NCI-H1694 treated with DMSO at 0.1 percent for 48 hours (cell line): ENCODE data around the gene NUDT2.
"Not testable (repeated sequence)": the region's sequence is repeated elsewhere in the genome, so short reads cannot be mapped to it uniquely, and the experiment has no call there.

ENCODE experiments used
- DNase-seq: peaks from one replicate; lab custom pipeline; 2025; lab: John Stamatoyannopoulos, UW

Gene NUDT2

GRCh38 chr9:34328987-34329832 is at the start of gene NUDT2, which contains the start of gene KIF24:
Gene NUDT2 (plus strand): TSS chr9:34329569. CDS start chr9:34339040, 9,471 bp downstream.
Gene KIF24 (minus strand): TSS chr9:34329268. CDS start chr9:34311346, 17,922 bp downstream.
- DNase-seq, result peak; percentile 100

DNA sequence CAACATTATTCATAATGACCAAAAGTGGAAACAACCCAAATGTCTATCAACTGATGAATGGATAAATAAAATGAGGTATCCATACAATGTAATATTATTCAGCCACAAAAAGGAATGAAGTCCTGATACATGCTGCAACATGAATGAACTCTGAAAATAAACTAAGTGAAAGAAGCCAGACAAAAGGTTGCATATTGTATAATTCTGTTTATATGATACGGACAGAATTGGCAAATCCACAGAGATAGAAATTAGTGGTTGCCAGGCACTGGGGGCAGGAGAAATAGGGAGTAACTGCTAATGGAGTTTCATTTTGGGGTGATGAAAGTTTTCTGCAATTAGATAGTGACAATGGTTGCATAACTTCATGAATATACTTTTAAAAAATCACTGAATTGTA is 47.3 kb upstream of the NUDT2 start:
- DNase-seq, result no peak

DNA sequence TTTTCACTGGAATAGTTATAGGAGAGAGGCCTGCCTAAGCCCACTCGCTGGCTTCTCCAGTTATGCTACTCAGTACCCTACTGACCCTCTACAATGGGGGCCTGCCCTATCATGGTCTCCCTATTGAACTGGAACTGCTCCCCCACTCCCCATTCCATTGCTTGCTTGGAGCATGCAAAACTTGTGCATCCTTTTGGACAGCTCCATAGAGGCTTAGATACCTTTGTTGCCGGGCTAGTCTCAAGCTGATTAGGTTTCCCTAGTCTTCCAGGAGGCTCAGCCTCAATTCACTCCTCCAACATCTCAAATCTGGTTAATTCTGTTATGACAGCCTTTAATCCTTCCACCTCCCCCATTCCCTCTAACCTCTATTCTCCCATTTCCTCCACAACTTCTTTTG is 40.2 kb upstream of the NUDT2 start:
- DNase-seq, result no peak

DNA sequence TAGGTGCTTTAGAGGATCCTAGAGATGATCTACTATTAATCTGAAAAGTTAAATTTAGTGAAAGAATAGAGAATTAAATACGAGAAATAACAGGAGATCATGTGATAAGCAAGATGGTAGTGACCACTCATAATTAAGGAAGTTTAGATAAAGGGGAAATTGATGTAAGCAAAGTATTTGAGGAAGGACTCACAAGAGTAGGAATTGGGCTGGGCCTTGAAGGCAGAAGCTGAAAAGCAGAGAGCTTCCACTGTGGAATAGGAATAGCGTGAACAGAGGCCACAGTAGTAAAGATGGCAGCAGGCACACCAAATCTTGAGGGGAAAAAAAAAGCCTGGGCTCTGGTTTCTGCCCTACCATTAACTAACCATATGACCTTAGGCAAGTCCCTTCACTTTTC is 38.3 kb upstream of the NUDT2 start:
- no peak for DNase-seq

GRCh38 chr9:34291423-34291822 is 37.9 kb upstream of the NUDT2 start:
- DNase-seq, result no peak

GRCh38 chr9:34292552-34292951 is 36.8 kb upstream of the NUDT2 start:
- no peak for DNase-seq

- DNase-seq, result not testable (repeated sequence)
Measured at GRCh38 chr9:34301064-34301463, 28.3 kb upstream of the NUDT2 start.

DNA sequence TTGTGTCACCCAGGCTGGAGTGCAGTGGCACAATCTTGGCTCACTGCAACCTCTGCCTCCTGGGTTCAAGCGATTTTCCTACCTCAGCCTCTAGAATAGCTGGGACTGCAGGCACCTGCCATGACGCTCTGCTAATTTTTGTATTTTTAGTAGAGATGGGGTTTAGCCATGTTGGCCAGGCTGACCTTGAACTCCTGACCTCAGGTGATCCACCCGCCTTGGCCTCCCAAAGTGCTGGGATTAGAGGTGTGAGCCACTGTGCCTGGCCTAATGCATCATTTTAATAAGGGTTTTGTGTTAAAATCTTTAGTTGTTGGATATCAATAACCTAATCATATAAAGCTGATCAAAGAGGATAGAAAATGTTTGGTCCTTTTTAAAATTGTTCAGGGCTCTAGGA is 21.1 kb upstream of the NUDT2 start:
- not testable (repeated sequence) for DNase-seq

GRCh38 chr9:34310215-34310614 is 19.2 kb upstream of the NUDT2 start:
- DNase-seq, result peak; percentile 61

- DNase-seq, result no peak
Measured at GRCh38 chr9:34311499-34312185, 17.7 kb upstream of the NUDT2 start.

DNA sequence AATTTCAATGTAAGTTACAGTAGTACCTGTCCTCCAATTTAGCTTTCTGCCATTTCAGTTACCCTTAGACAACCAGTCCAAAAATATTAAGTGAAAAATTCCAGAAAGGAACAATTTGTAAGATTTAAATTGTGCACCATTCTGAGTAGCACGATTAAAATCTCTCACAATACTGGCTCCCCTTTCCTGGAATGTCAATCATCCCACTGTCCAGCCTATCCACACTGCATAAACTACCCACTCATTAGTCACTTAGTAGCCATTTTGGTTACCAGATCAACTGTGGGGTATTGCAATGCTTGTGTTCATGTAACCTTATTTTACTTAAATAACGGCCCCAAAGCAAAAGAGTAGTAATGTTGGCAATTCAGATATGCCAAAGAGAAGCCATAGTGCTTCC is 11.9 kb upstream of the NUDT2 start:
- DNase-seq, result no peak

DNA sequence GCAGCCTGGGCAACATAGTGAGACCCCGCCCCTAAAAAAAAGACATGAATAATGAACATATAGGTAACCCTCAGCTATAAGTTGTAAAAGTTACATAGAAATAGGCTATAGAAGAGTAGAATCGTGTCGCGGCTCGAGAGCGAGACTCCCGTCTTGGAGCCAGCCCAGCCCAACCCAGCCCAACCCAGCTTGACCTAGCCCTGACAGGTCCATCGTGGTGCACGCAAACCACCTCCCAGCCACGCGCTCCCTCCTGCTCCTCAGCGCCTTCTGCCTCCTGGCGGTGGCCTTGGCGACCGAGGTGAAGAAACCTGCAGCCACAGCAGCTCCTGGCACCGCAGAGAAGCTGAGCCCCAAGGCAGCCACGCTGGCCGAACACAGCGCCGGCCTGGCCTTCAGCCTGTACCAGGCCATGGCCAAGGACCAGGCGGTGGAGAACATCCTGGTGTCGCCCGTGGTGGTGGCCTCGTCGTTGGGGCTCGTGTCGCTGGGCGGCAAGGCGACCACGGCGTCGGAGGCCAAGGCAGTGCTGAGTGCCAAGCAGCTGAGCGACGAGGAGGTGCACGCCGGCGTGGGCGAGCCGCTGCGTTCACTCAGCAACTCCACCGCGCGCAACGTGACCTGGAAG is 11.1 kb upstream of the NUDT2 start:
- DNase-seq, result no peak

GRCh38 chr9:34321451-34321850 is 7.9 kb upstream of the NUDT2 start:
- DNase-seq, result no peak

DNA sequence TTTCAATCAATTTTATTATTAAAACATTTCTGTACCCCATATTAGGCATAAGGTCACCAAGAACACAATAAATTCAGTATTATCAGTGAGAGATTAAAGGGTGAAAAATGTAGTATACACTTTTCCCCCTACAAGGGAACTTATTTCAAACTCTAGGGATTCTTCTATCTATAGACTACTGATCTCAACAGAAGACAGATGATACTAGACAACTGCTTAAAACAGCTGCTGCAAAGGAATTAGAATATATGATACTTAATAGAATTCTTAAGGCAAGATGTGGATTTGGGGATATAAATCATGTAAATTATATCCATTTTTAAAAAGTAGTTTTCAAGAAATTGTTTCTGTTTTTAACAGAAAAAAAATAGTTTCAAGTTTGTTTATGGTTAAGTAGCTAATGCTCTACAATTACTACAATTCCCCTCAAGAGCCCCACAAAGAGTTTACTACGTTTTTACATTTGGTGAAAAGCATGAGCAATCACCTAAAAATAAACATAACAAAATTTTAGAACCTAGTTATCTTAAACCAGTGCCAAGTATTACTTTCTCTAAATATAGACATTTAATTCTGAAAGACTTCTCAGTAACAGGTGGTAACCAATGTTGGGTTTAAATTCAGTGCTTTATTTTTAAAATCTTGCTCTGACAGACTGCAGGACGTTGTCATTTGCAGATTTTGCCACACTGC is 6.3 kb upstream of the NUDT2 start:
- DNase-seq, result no peak

GRCh38 chr9:34326690-34327089 is 2.7 kb upstream of the NUDT2 start:
- DNase-seq, result no peak

- peak; percentile 67 for DNase-seq
Measured at GRCh38 chr9:34328500-34328986, 826 bp upstream of the NUDT2 start.

DNA sequence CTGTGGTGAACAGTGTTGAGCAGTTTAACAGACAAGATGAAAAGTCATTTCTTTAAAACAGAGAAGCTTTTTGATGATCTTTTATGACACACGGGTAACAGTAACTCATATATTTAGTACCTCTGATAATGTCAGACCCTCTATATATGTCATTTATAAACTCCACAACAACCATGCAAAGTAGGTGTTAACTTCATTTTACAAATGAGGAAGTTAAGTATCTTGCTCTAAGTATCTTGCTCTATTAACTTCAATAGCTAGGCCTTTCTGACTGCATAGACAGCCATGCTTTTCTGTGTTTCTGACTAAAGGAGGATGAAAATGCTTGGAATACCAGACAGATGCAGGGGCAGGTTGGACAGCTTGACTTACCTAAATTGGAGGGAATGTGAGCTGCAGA is 1.8 kb downstream of the NUDT2 start:
- no peak for DNase-seq

GRCh38 chr9:34332076-34332964 is 3.0 kb downstream of the NUDT2 start:
- DNase-seq, result peak; percentile 72

GRCh38 chr9:34333836-34334235 is 4.5 kb downstream of the NUDT2 start:
- no peak for DNase-seq

DNA sequence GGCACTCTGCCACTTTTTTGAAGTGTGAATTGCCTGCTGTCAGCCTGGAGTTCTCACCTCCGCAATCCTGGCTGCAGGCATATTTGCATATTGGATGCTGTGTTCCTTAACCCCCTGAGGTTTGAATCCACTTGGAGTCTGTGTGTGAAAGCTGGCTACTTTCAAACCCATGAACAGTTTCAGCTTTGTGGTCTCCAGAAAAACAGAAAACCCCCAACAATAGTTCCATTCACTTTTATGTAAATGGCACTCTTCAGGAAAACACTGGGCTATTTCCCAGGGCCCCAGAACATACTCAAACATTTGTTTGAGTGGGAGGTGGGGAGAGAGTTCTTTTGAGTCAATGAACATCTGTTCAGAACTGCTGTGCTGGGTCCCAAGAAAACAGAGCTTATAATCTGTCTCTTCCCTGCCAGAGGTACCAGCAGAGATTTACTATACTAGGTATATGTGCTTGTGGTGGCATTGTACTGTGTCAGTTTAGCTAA is 5.0 kb downstream of the NUDT2 start:
- no peak for DNase-seq

DNA sequence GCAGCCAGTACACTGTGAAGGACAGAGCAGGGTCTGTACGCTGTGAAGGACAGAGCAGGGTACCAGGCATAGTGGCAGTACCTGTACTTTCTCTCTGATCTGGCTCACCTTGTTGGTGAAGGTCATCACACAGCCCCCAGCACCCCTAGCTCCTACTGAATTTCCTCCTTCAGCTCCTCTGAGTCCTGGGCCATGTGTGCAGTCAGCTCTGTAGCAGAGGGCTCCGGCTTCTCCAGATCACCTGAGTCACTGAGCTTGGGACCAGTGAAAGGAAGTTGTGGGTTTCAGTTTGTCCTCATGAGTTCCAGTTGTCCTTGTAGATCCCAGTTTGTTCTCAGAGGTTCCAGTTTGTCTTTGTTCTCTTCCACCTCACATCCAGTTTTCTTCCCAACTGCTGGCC is 5.5 kb downstream of the NUDT2 start:
- DNase-seq, result no peak
